A673 (cell line): Measurements from ENCODE around the gene NREP.

Experiments used
- CTCF ChIP-seq: fragments of 300-800, 200-600 bp; sonication (generic); conservative IDR thresholded peaks from 2 replicates; pipeline ENCODE4 v1.5.1; 2017; ENCODE audit warnings: low read depth, mild to moderate bottlenecking, antibody characterized with exemption, low read length, moderate library complexity, mixed read lengths
- EZH2 ChIP-seq: fragments of 200-600 bp; sonication (generic); IDR thresholded peaks from 2 replicates; pipeline ENCODE4 v1.6.1; 2017; ENCODE audit warnings: borderline replicate concordance, low read depth, mild to moderate bottlenecking, mixed read lengths, antibody characterized with exemption, low read length; ENCODE audit not compliant: poor library complexity, severe bottlenecking

- no peak for TF ChIP-seq CTCF
- TF ChIP-seq EZH2: no peak
Measured at GRCh38 chr5:111728941-111729340, 28.1 kb downstream of the NREP start.
